Stimulated activated CD4-positive, alpha-beta T cell treated with anti-CD3 and anti-CD28 coated beads, TNF-alpha, amount 100 ng/mL, for 24 hours (primary cell): ENCODE results near the gene ENO2.

Experiments
- DNase-seq, 3 experiments: peaks; one replicate each; pipeline ENCODE4 v3.0.0-alpha.2; 2020; ENCODE audit warnings: low read depth in 3 of 3

Gene ENO2

GRCh38 chr12:6948873-6949594 lies 34.7 kb downstream of the ENO2 start:
- DNase-seq: no peak

- DNase-seq: no peak
These were observed 36.0 kb downstream of the ENO2 start for GRCh38 chr12:6950401-6950801.

- peak in 1 of 3 experiments; percentile 72 for DNase-seq
These were observed 36.6 kb downstream of the ENO2 start, which contains the start of gene PTPN6 for GRCh38 chr12:6950811-6951540. Gene PTPN6 (plus strand): TSS chr12:6951356. CDS start chr12:6951513, 157 bp downstream.

- DNase-seq: no peak
These were observed 37.3 kb downstream of the ENO2 start for GRCh38 chr12:6951551-6952120.

DNA sequence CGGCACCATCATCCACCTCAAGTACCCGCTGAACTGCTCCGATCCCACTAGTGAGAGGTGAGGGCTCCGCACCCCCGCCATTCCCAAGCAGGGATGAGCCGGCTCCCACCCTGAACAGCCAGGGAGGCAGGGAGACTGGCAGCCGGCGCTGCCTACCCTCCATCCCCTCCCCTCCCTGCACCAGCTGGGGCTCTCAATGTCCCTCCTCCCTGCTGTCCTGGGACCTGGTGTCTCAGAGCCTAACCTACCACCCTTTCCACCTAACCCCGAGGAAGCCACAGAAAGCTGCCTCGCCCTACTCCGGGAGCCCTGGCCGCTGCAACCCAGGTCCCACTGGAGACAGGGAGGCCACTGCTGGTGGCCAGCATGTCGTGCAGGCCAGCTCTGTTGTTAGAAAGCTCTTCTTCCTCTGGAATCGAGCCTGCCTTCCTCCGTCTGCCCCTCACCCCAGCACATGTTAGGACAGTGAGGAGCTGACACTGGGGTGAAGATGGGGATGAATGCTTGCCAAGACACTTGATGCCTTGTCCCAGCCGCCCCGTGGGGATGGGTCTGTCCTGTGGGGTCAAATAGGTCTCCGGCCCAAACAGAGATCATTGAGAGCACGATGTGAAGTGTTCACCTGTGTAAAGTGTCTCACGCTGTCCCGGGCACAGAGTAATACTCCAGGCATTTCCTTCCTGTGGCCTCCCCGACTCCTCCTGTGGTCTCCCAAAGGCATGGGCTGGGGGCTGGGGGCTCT lies 37.9 kb downstream of the ENO2 start:
- DNase-seq: no peak

- DNase-seq: no peak
These were observed 38.6 kb downstream of the ENO2 start for GRCh38 chr12:6952863-6953441.

- DNase-seq: peak; percentile 70 to 86 (median 72)
These were observed 39.3 kb downstream of the ENO2 start for GRCh38 chr12:6953442-6954315.

DNA sequence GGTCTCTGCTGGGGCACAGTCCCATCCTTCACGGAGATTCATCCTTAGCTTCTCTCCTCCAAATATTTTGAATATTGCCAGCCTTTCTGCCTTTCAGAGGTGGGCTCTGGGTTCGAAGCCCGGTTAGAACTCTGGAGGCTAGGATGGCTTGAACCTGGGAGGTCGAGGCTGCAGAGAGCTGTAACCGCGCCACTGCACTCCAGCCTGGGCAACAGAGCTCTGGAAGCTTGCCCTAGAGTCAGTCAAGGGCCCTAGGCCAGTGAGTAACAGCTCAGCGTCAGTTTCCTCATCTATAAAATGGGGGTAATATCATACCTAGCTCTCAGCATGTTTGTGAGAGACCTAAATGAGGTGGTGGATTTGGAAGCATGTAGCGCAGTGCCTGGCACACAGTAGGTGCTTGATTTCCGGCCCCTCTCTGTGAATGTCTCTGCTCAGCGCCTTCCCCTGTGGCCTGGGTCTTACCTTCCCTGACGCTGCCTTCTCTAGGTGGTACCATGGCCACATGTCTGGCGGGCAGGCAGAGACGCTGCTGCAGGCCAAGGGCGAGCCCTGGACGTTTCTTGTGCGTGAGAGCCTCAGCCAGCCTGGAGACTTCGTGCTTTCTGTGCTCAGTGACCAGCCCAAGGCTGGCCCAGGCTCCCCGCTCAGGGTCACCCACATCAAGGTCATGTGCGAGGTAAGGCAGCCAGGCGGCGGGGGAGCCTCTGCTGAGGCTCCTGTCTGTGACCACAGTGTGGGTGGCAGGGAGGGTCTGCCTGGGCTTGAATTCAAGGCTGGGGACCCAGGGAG lies 40.1 kb downstream of the ENO2 start:
- DNase-seq: no peak

DNA sequence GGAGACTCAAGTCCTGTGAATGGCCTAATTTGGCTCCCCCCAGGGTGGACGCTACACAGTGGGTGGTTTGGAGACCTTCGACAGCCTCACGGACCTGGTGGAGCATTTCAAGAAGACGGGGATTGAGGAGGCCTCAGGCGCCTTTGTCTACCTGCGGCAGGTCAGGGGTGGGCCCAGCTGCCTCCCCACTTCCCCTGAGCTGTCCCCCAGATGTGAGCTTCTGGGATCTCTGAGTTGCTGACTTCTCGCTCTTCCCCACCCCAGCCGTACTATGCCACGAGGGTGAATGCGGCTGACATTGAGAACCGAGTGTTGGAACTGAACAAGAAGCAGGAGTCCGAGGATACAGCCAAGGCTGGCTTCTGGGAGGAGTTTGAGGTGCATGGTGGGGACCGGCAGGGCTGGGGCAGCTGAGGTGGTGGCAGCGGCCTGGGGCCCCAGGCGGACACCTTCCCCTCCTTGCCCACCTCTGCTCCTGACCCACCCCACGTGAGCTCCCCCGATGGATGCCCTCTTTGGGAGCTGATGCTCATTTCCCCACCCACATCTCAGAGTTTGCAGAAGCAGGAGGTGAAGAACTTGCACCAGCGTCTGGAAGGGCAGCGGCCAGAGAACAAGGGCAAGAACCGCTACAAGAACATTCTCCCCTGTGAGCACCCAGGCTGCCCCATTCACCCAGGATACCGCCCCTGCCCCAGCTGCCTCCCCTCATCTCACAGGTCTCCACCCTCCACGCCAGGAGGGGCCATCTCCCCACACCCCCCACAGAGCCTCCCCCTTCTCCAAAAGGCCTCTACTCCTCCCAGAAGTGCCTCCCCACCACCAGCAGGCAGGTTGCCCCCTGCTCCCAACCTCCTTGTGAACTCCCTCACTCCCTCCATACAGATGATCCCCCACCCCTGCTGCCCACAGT lies 41.0 kb downstream of the ENO2 start:
- DNase-seq: no peak

- no peak for DNase-seq
These were observed 41.8 kb downstream of the ENO2 start for GRCh38 chr12:6956021-6956727.

DNA sequence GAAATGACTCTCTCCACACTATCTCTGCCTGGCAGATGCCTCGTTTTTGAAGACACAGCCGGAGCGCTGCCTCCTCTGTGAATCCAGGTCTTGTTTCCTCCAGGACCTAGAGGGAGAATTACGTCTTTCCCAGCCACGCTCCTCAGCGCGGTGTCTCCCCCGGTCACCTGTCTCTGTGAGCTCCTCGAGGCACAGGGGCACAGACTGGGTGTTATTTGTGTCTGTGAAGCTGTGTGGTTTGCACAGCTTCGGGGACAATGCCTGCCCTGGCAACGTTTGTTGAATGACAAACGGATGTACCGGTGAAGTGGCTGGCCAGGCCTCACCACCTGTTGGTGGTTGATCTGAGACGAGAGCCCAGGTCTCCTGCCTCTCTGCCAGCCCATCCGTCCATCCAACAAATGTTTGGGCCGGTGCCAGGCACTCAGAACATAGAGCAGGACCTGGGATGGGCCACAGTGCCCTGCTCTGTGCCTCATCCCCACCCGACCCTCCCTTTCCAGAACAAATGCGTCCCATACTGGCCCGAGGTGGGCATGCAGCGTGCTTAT lies 42.8 kb downstream of the ENO2 start:
- no peak for DNase-seq

DNA sequence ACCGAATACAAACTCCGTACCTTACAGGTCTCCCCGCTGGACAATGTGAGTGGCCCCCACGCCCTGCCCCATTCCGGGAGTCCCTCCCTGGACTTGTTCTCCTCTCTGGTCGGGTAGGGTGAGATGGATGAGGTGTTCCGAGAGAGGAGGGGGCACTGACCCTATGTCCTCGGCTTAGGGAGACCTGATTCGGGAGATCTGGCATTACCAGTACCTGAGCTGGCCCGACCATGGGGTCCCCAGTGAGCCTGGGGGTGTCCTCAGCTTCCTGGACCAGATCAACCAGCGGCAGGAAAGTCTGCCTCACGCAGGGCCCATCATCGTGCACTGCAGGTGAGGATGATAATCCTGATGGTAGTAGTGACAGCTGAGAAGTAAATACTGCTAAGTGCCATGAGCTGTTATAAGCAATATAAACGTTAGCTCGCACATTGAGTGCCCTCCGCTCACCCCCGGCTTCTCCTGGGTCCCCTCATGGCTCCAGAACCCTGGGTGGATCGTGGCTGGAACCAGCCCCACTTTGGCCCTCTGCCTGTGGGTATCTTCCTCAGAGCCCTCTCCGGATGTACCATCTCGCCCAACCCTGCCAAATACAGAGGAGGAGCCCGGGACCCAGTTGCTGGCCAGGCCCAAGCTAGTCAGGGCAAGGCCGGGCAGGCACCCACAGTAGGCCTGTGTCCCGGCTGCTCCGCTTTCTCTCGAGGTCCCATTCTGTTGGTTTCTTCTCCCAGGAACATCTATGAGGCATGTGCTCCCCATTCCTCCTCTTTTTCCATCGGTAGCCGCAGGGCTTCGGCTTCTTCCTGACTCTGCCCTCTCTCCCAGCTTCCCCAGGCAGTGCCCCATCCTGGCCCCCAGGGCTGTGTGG lies 43.6 kb downstream of the ENO2 start:
- DNase-seq: no peak

GRCh38 chr12:6958609-6959057 lies 44.3 kb downstream of the ENO2 start:
- no peak for DNase-seq

DNA sequence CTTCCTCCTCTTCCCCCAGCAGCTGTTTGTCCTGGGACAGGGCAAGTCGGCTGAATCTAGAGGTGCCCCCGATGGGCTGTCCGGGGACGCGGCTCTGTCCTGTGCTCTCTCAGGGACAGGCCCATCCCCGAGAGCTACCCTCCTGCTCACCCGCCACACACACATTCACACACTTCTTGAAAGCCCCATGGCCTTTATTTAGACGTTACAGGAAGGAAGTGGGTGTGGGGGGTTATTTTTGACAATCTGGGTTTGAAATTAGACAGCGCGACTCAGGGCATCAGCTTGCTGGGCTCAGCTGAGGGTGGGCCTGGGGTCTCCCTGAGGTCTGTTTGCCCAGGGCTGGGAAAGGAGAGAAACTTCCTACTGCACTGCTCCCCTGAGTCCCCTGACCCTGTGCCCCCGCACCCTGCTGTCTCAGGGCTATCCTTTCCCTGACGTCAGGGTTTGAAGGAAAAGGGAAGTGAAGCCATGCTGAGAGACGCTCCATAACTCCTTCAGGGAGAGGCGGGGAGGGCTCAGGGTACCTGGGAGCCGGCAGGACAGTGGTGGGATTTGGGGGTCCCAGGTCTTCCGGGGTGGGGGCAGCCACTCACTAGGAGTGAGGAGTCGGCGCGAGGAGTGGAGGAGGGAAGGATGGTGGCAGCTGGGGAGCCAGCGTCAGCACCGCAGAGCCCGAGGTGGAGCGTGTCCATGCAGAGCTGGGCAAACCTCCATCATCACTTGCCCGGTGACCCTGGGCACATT lies 44.9 kb downstream of the ENO2 start:
- peak in 1 of 3 experiments; percentile 60 for DNase-seq

DNA sequence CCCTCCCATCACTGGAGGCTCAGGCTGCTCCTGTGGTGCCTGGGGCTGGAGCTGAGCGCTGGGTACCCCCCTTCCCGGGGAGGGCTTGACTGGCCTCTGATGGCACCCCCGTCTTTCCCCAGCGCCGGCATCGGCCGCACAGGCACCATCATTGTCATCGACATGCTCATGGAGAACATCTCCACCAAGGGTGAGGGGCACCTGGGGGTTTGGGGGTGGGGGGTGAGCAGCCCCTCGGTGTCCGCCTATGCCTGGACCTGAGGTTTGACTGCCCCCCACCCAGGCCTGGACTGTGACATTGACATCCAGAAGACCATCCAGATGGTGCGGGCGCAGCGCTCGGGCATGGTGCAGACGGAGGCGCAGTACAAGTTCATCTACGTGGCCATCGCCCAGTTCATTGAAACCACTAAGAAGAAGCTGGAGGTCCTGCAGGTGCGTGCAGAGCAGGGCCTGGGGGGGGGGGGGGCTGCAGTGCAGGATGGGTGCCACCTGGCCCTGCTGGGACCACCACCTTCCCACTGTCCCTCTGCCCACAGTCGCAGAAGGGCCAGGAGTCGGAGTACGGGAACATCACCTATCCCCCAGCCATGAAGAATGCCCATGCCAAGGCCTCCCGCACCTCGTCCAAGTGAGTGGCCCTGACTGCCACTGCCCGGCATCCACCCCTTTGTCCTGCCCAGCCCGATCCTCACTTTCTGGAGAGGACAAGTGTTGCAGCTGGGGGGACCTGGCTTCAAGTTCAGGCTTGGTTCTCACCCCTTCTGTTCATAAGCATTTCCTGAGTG lies 45.6 kb downstream of the ENO2 start:
- DNase-seq: no peak
